ACC112 (cell line): Measurements from ENCODE around the gene TPPP2.

Experiments
- H2AFZ ChIP-seq: fragments of 200-600 bp; sonication (generic); one replicate; pipeline ENCODE4 v1.6.0; 2017; ENCODE audit warnings: antibody characterized with exemption, low read length; ENCODE audit not compliant: unreplicated experiment
- H3K27ac ChIP-seq: fragments of 200-600 bp; sonication (generic); 2 replicates; pipeline ENCODE4 v1.5.1; 2014; ENCODE audit warnings: low read depth, mild to moderate bottlenecking, antibody characterized with exemption, low read length, moderate library complexity
- H3K27me3 ChIP-seq: fragments of 200-600 bp; sonication (generic); 2 replicates; pipeline ENCODE4 v1.6.1; 2014; ENCODE audit warnings: mild to moderate bottlenecking, antibody characterized with exemption, low read length, moderate library complexity, mixed read lengths; ENCODE audit not compliant: insufficient read depth
- H3K36me3 ChIP-seq: fragments of 200-600 bp; sonication (generic); 2 replicates; pipeline ENCODE4 v1.6.1; 2016; ENCODE audit warnings: mild to moderate bottlenecking, antibody characterized with exemption, low read length, moderate library complexity, mixed read lengths; ENCODE audit not compliant: insufficient read depth
- H3K4me1 ChIP-seq: fragments of 200-600 bp; sonication (generic); one replicate; pipeline ENCODE4 v1.6.1; 2016; ENCODE audit warnings: low read length, mixed read lengths; ENCODE audit not compliant: insufficient read depth, unreplicated experiment, control insufficient read depth
- H3K4me3 ChIP-seq: fragments of 200-600 bp; sonication (generic); 2 replicates; pipeline ENCODE4 v1.5.1; 2014; ENCODE audit warnings: mild to moderate bottlenecking, low read depth, low read length
- H3K79me2 ChIP-seq: fragments of 200-600 bp; sonication (generic); one replicate; pipeline ENCODE4 v1.6.0; 2016; ENCODE audit warnings: low read length; ENCODE audit not compliant: control insufficient read depth, unreplicated experiment, insufficient read depth

The TPPP2 gene

DNA sequence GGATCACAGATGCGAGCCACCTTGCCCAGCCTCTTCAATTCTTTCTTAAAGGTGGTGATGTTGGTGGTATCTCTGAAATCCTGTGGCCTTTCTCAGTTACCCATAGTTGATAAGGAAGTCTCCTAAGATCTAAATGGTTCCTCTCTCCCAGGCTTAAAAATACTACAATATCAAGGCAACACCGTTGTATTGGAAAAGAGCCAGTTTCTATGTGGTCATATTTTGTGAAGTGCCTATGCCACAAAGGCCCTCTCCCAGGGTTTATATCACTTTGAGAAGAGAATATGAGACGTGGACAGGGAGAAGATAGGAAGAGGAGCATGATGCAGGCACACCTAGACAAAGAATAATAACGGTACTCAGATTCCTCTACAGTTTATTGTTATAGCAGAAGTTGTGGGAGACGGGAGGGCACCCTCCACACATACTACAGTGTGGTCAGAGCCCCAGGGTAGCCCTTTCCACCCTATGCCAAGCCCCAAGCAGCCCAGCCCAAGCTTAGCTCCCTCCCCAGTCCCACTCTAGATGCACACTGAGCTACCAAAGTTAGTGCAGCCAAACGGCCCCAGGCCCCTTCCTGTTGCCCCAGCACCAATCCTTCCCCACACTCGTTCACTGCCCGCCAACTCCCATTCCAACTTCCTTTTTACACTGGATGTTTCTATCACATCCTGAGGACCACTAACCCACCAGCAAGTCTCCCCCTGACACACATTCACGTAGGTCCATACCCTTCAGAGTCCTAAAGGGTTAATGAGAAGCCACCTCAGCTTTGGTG is 13.4 kb upstream of the TPPP2 start:
- no peaks in the 10 kb centered on the region for H3K36me3 ChIP-seq
- H3K27ac ChIP-seq: no peak overlapping the region
- no peaks in the 10 kb centered on the region for H3K4me1 ChIP-seq
- no peak overlapping the region for H2AFZ ChIP-seq
- H3K79me2 ChIP-seq: no peaks in the 10 kb centered on the region
- peaks cover 52% of the 10 kb centered on the region for H3K27me3 ChIP-seq
- H3K4me3 ChIP-seq: no peak overlapping the region

GRCh38 chr14:21017528-21018245 is 12.3 kb upstream of the TPPP2 start:
- Histone ChIP-seq H3K27ac (no peak overlapping the region), H3K27me3 (peaks cover 54% of the 10 kb centered on the region), H3K4me1 (no peaks in the 10 kb centered on the region), H3K4me3 (no peak overlapping the region), H3K79me2 (no peaks in the 10 kb centered on the region), H2AFZ (no peak overlapping the region), H3K36me3 (no peaks in the 10 kb centered on the region)

GRCh38 chr14:21018286-21018685 is 11.7 kb upstream of the TPPP2 start:
- Histone ChIP-seq H3K27me3 (peaks cover 54% of the 10 kb centered on the region), H2AFZ (no peak overlapping the region), H3K36me3 (no peaks in the 10 kb centered on the region), H3K4me1 (no peaks in the 10 kb centered on the region), H3K27ac (no peak overlapping the region), H3K79me2 (no peaks in the 10 kb centered on the region), H3K4me3 (no peak overlapping the region)

DNA sequence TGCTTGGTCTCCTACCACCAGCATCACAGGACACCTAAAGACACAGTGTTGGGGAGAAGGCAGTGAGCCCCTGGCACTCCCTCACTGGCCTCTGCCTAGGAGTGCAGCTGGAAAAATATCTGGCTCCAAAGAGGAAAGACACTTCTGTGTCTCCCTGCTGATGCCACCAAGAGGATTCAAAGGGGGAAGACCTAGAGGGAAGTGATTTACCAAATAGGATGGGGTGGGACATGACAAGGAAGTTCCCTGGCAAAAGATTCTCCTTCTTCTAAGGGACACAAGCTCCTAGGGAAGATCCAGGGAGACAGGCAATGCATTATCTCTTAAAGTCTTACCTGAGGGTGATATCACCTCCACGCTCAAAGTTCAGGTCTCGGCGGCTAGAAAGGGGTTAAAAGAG is 11.2 kb upstream of the TPPP2 start:
- H3K79me2 ChIP-seq: no peaks in the 10 kb centered on the region
- H2AFZ ChIP-seq: no peak overlapping the region
- H3K27ac ChIP-seq: no peak overlapping the region
- no peaks in the 10 kb centered on the region for H3K36me3 ChIP-seq
- no peaks in the 10 kb centered on the region for H3K4me1 ChIP-seq
- H3K27me3 ChIP-seq: peaks cover 56% of the 10 kb centered on the region
- no peak overlapping the region for H3K4me3 ChIP-seq

GRCh38 chr14:21019366-21019765 is 10.7 kb upstream of the TPPP2 start:
- Histone ChIP-seq H3K79me2 (no peaks in the 10 kb centered on the region), H3K4me3 (no peak overlapping the region), H3K27ac (no peak overlapping the region), H3K4me1 (no peaks in the 10 kb centered on the region), H3K27me3 (peaks cover 62% of the 10 kb centered on the region), H2AFZ (no peak overlapping the region), H3K36me3 (no peaks in the 10 kb centered on the region)

GRCh38 chr14:21020977-21021545 is 9.0 kb upstream of the TPPP2 start:
- Histone ChIP-seq H3K27me3 (peaks cover 74% of the 10 kb centered on the region), H3K4me3 (no peak overlapping the region), H3K27ac (no peak overlapping the region), H3K79me2 (no peaks in the 10 kb centered on the region), H3K4me1 (no peaks in the 10 kb centered on the region), H2AFZ (no peak overlapping the region), H3K36me3 (no peaks in the 10 kb centered on the region)

DNA sequence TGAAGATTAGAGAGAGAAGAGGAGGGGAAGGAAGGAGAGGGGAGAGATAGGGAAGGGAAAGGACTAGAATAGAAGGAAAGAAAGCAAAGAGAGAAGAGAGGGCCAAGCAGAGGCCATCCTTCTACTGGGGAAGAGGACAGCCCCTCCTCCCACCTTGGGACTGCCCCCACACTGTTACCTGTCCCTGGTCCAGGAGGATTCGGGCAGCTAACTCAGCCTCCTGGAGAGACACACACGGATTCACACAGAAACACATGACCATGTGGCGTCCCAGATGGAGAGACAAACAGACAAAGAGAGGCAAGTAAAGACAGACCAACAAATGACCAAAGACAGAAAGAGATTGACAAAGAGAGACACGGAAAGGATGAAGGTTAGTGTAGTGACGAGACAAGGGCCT is 7.3 kb upstream of the TPPP2 start:
- Histone ChIP-seq H3K4me3 (no peak overlapping the region), H3K4me1 (no peaks in the 10 kb centered on the region), H3K79me2 (no peaks in the 10 kb centered on the region), H3K27me3 (peaks cover 82% of the 10 kb centered on the region), H3K36me3 (no peaks in the 10 kb centered on the region), H2AFZ (no peak overlapping the region), H3K27ac (no peak overlapping the region)

DNA sequence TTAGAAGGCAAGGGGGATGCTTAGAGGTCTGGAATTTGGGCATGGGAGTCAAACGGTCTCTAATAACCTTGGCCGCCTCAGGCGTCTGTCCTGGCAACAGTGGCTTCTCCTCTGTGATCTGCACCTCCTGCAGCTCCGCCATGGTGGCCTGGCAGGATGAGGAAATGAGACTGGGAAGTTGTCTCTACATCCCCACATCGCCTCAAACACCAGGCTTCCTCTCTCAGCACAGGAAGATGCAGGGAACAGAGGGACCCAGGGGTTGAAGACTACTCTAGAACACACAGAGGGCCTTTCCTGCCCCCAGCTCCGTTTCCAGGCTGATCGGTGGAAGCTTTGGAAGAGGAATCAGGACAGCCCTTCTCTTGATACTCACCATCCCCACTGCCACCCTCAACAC is 6.8 kb upstream of the TPPP2 start:
- peaks cover 82% of the 10 kb centered on the region for H3K27me3 ChIP-seq
- H3K79me2 ChIP-seq: no peaks in the 10 kb centered on the region
- H3K36me3 ChIP-seq: no peaks in the 10 kb centered on the region
- H3K4me1 ChIP-seq: no peaks in the 10 kb centered on the region
- no peak overlapping the region for H3K4me3 ChIP-seq
- no peak overlapping the region for H3K27ac ChIP-seq
- H2AFZ ChIP-seq: no peak overlapping the region

DNA sequence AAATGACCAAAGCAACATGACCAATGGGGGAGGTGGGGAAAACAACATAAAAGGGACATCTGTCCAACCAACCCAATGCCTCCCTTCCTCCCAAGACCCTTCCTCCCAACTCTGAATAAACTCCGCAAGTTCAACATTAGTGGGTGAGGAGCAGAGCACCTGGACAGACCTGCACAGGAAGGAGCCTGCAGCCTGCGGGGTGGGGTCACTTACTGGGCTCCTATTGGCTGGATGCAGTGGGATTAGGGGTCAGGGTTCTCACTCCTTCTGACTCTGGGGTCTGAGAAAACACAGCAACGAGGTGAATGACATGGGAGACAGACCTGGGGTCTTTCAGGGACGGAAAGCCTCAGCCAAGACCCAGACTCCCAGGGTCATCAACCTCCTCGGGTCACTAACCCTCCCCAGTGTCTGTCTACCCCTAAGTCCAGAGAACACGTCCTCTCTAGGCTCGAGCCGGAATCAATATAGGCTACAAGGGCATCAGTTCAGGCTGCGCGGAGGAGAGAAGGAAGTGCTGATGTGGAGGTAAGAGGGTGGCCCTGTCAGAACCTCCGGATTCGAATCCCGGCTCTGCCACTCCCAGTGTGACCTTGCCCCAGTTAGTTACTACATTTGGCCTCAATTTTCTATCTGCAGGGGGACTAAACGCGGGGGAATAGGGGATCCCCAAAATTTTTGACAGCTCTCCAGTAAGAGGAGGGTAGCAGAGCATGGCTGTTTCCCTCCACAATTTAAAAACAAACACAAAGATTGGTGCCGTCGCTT is 6.0 kb upstream of the TPPP2 start:
- H3K27ac ChIP-seq: no peak overlapping the region
- no peak overlapping the region for H2AFZ ChIP-seq

DNA sequence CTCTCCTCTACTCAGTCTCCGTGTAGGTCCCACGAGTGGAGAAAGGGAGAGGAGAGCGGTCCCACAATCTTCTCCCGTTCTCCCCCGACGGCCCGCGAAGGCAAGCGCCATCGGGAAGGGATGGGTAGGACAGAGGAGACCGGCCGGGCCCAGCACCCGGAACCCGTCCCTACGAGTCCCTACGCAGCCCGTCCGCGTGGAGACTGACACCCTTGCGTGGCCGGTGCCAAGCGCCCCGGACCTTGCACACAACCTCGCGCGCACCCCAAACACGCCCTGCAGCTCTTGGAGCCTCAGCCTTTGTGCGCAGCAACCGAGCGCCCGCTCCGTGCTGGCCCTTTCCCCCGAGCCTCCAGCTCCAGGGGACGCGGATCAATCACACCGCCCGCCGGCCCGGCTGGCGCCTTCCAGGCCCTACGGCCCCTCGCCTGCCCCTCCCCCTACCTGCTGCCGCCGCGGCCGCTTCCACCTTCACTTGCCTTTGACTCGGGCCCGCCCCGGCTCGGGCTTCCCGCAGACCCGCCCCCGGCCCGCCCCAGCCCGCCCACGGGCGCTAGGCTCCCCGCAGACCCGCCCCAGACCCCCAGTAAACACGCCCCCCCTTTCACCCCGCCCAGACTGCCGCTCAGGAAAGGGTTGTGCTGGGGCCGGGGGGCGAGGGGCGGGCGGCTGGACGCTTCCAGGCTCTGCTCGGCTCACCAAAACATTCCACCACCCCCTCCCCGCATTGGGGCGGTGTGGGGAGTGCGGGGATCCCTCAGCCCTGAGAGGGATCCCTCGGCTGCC is 5.2 kb upstream of the TPPP2 start, which contains the start of gene NDRG2:
TSS of gene NDRG2 (minus strand) at position 477 of the 786 bp plus-strand sequence. CDS start 1,746 bp downstream, outside the sequence.
- peak within 1 kb of the TSS; percentile 95 for H2AFZ ChIP-seq
- no peaks in the 10 kb centered on the region for H3K79me2 ChIP-seq
- H3K27me3 ChIP-seq: peaks cover 80% of the 10 kb centered on the region
- no peak within 1 kb of the TSS for H3K27ac ChIP-seq
- no peaks in the 10 kb centered on the region for H3K36me3 ChIP-seq
- peak within 1 kb of the TSS; percentile 75 for H3K4me3 ChIP-seq
- H3K4me1 ChIP-seq: no peaks in the 10 kb centered on the region

More for the DNA sequence above, 6.0 kb upstream of the TPPP2 start:
- Histone ChIP-seq H3K27me3 (peaks cover 79% of the 10 kb centered on the region), H3K79me2 (no peaks in the 10 kb centered on the region), H3K4me1 (no peaks in the 10 kb centered on the region), H3K36me3 (no peaks in the 10 kb centered on the region), H3K4me3 (peak overlapping the region; percentile 75)
